DND-41 (cell line): ENCODE results near the gene AGAP2.

Source experiments
- CTCF ChIP-seq: IDR thresholded peaks from 2 replicates; pipeline ENCODE4 v1.5.1; 2012; ENCODE audit warnings: borderline replicate concordance, low read length, moderate library complexity, mild to moderate bottlenecking; ENCODE audit not compliant: poor library complexity, severe bottlenecking; ENCODE audit errors: extremely low read depth
- EZH2 ChIP-seq: IDR thresholded peaks from 3 replicates; pipeline ENCODE4 v1.6.1; 2012; ENCODE audit warnings: borderline replicate concordance, low read depth, mild to moderate bottlenecking, moderate library complexity, low read length, inconsistent platforms; ENCODE audit not compliant: severe bottlenecking

- TF ChIP-seq EZH2 (no peak), CTCF (no peak)
Observed at GRCh38 chr12:57767305-57767698, 28.8 kb upstream of the AGAP2 start.
